ENCODE measurements around the gene GLMP.

The GLMP gene

DNA sequence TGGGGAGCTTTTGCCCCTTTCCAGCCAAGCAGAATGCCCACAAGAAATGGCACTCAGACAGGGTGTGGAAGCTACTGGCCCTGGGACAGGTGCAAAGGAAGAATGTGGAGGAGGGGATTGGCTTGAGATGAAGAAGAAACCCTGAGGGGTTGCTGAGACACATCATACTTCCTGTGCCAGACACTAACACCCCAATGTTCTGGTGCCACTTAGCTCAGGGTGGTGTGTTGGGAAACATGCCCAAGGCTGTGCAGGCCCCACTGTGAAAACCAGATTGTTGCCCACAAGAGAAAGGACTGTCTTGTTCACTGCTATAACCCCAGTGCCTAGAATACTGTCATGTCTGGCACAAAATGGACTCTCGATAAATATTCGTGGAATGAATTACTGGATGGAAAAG, 37.8 kb downstream of the GLMP start:
- H3K9me3 ChIP-seq (ENCODE audit: control insufficient read depth, low read length) = no peaks in the 10 kb centered on the region
- H3K27me3 ChIP-seq (replicated peaks; ENCODE audit: control insufficient read depth, insufficient read depth, low read length, poor library complexity, severe bottlenecking) = no peaks in the 10 kb centered on the region
- DNase-seq = no peak
- no peak overlapping the region for H3K27ac ChIP-seq (ENCODE audit: insufficient read depth, low read length, poor library complexity, severe bottlenecking)
- peaks cover 75% of the 10 kb centered on the region for H3K36me3 ChIP-seq (ENCODE audit: control insufficient read depth, insufficient read depth, low read length)
- no peaks in the 10 kb centered on the region for H3K4me1 ChIP-seq (ENCODE audit: control insufficient read depth, insufficient read depth, low read length, poor library complexity, severe bottlenecking)
- H3K4me3 ChIP-seq (ENCODE audit: insufficient read depth, low read depth, low read length, poor library complexity, severe bottlenecking) = no peak overlapping the region

DNA sequence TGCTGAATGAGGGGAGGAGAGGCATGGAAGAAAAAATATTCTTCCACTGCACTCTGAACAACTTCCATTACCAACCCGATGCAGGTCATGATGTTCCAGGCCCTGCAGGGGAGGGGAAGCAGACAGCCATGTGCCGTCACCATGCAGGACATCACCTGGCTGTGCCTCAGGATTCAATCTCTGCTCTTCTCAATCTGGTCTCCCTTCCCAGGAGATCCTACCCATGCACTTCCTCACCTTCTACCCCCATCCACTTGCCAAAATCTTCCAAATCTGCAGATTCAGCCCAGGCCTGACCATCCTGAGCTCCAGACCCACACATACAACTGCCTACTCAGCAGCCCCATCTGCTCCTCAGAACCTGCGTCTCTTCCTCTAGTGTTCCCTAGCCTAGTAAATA, 41.8 kb downstream of the GLMP start:
- Histone ChIP-seq H3K36me3 (ENCODE audit: control insufficient read depth, insufficient read depth, low read length) (peaks cover 71% of the 10 kb centered on the region), H3K4me3 (ENCODE audit: insufficient read depth, low read depth, low read length, poor library complexity, severe bottlenecking) (no peak overlapping the region), H3K27ac (ENCODE audit: insufficient read depth, low read length, poor library complexity, severe bottlenecking) (no peak overlapping the region), H3K4me1 (ENCODE audit: control insufficient read depth, insufficient read depth, low read length, poor library complexity, severe bottlenecking) (peaks cover 8% of the 10 kb centered on the region), H3K9me3 (ENCODE audit: control insufficient read depth, low read length) (no peaks in the 10 kb centered on the region), H3K27me3 (replicated peaks; ENCODE audit: control insufficient read depth, insufficient read depth, low read length, poor library complexity, severe bottlenecking) (no peaks in the 10 kb centered on the region)
- no peak for DNase-seq

DNA sequence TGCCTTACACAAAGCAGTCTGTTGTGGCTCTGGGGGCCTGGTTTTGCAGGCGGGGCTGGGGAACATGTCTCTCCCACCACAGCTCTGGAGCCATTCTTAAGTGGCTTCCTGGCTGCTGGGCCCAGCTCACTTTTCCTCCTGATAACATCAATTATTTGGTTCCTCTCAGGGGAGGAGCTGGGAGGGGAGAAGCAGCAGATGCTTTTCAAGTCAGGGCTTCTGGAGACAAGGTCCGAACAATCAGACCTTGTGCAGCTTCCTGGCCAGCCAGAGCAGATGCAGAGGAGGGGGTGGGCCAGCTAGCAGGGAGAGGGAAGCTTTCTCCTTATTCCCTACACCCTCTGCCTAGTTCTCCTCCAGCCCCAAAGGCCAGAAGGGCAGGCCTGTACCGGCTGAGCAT, 44.0 kb downstream of the GLMP start:
- Histone ChIP-seq H3K36me3 (ENCODE audit: control insufficient read depth, insufficient read depth, low read length) (peaks cover 55% of the 10 kb centered on the region), H3K9me3 (ENCODE audit: control insufficient read depth, low read length) (no peaks in the 10 kb centered on the region), H3K27me3 (replicated peaks; ENCODE audit: control insufficient read depth, insufficient read depth, low read length, poor library complexity, severe bottlenecking) (no peaks in the 10 kb centered on the region), H3K27ac (ENCODE audit: insufficient read depth, low read length, poor library complexity, severe bottlenecking) (peak overlapping the region; percentile 46), H3K4me3 (ENCODE audit: insufficient read depth, low read depth, low read length, poor library complexity, severe bottlenecking) (no peak overlapping the region), H3K4me1 (ENCODE audit: control insufficient read depth, insufficient read depth, low read length, poor library complexity, severe bottlenecking) (peaks cover 8% of the 10 kb centered on the region)
- no peak for DNase-seq

DNA sequence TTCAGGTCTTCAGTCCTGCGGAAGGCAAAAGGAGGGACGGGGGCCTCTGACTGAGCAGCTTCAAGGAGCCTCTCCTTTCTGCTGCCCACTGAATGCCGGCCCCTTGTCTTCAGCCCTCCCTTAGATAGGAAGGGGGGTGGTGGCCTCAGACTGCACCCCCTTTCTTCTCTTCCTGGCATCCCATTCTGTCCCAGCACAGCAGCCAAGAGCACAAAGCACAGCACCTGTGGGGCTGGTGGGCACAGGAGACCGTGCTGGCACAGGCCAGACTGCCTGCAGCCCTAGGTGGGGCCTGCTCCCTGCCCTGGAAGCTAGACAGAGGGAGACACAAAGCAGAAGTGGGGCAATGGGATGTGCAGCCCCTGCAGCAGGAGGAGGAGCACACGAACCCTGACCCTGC, 45.9 kb downstream of the GLMP start:
- DNase-seq = no peak
- Histone ChIP-seq H3K9me3 (ENCODE audit: control insufficient read depth, low read length) (no peaks in the 10 kb centered on the region), H3K4me3 (ENCODE audit: insufficient read depth, low read depth, low read length, poor library complexity, severe bottlenecking) (no peak overlapping the region), H3K27ac (ENCODE audit: insufficient read depth, low read length, poor library complexity, severe bottlenecking) (no peak overlapping the region), H3K27me3 (replicated peaks; ENCODE audit: control insufficient read depth, insufficient read depth, low read length, poor library complexity, severe bottlenecking) (no peaks in the 10 kb centered on the region), H3K36me3 (ENCODE audit: control insufficient read depth, insufficient read depth, low read length) (peaks cover 45% of the 10 kb centered on the region), H3K4me1 (ENCODE audit: control insufficient read depth, insufficient read depth, low read length, poor library complexity, severe bottlenecking) (peaks cover 14% of the 10 kb centered on the region)

DNA sequence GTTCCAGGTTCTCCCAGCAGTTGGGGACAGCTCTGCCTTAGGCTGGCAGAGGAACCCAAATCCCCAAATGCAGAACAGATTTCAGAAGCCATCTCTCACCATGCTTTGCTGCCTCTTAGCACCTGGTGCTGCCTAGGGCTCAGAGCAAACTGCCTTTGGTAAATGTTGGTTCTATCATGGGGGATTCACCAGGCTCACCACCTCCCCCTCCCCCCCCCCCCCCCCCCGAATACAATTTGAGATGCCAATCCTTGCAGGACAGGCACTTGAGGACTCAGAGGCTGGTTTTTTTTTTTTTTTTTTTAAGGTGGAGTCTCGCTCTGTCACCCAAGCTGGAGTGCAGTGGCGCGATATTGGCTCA, 47.2 kb downstream of the GLMP start:
- no peak overlapping the region for H3K4me3 ChIP-seq (ENCODE audit: insufficient read depth, low read depth, low read length, poor library complexity, severe bottlenecking)
- peaks cover 32% of the 10 kb centered on the region for H3K36me3 ChIP-seq (ENCODE audit: control insufficient read depth, insufficient read depth, low read length)
- no peaks in the 10 kb centered on the region for H3K27me3 ChIP-seq (replicated peaks; ENCODE audit: control insufficient read depth, insufficient read depth, low read length, poor library complexity, severe bottlenecking)
- DNase-seq = no peak
- peaks cover 14% of the 10 kb centered on the region for H3K4me1 ChIP-seq (ENCODE audit: control insufficient read depth, insufficient read depth, low read length, poor library complexity, severe bottlenecking)
- no peak overlapping the region for H3K27ac ChIP-seq (ENCODE audit: insufficient read depth, low read length, poor library complexity, severe bottlenecking)
- no peaks in the 10 kb centered on the region for H3K9me3 ChIP-seq (ENCODE audit: control insufficient read depth, low read length)

DNA sequence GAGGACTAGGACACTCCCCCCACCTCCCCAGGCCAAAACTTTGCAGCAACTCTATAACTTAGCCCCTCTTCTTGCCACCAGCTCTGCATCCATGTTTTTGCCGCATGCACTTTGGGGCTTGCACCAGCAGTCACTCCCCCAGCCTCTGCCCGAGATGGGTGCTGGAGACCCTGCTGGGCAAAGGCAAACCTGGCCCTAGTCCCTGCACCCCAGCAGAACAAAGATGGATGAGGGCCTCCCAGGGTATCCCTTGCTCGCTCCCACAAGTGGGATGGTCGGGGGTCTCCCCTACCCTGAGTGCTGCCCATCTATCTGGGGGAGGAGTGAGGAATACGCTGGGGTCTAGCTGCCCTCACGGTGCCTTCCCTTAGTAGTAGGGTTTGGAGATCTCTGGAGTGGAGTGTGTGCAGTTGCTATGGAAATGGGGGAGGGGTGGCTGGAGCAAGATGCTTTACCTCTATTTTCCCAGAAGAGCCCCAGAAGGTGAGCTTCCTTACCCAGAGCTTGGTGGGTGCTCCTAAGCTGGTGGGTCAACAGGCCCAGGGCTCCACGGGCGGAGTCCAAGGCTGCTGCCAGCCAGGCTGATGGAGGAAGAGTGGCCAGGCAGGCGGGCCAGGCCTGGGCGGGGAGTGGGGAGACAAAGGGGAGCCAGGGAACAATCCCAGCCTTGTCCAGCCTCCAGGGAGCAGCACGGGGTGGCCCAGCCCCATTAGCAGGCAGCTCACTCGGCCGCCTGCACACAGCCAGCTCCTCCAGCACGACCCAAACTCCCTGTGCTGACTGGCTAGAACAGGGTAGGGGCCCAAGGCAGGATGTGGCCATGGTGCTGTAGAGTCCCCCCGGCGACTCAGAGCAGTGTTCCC, 47.8 kb downstream of the GLMP start, which contains the start of gene PAQR6:
TSS of gene PAQR6 (minus strand) at position 597 of the 863 bp plus-strand sequence. CDS start 1,325 bp downstream, outside the sequence.
- Histone ChIP-seq H3K27me3 (replicated peaks; ENCODE audit: control insufficient read depth, insufficient read depth, low read length, poor library complexity, severe bottlenecking) (no peaks in the 10 kb centered on the region), H3K36me3 (ENCODE audit: control insufficient read depth, insufficient read depth, low read length) (peaks cover 26% of the 10 kb centered on the region), H3K27ac (ENCODE audit: insufficient read depth, low read length, poor library complexity, severe bottlenecking) (no peak within 1 kb of the TSS), H3K4me3 (ENCODE audit: insufficient read depth, low read depth, low read length, poor library complexity, severe bottlenecking) (no peak within 1 kb of the TSS), H3K9me3 (ENCODE audit: control insufficient read depth, low read length) (no peaks in the 10 kb centered on the region), H3K4me1 (ENCODE audit: control insufficient read depth, insufficient read depth, low read length, poor library complexity, severe bottlenecking) (peaks cover 14% of the 10 kb centered on the region)
- no peak for DNase-seq

DNA sequence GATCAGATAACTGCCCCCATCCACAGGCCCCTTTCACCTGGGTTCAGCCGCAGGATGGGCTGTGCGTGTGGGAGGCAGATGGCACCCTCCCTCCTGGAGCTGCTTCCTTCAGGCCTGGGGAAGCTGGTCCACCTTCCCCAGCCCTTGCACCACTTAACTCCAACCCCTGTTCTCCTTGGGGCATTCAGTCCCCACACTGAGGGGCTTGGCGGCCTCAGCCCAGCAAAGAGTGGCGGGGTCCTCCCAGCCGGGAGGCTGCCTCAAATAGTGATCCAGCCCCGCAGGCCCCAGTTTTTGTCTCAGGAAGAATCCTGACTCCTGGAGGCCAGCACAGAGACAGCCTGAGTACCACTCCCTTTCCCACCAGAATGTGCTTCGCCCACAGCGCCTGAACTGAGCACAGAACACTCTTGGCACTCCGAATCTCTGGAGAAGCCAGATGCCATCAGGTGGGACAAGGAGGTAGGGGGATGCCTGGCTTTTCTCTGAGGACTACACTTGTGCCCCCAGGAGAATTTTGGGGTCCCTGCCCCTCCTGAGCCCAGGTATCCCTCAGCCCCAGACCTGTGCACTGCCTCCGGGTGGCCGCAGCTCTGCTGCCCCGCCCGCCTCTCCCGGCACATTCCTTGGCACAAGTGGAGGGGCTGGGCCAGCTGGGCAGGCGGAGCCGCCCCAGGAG, 48.6 kb downstream of the GLMP start:
- H3K27me3 ChIP-seq (replicated peaks; ENCODE audit: control insufficient read depth, insufficient read depth, low read length, poor library complexity, severe bottlenecking) = no peaks in the 10 kb centered on the region
- no peak overlapping the region for H3K27ac ChIP-seq (ENCODE audit: insufficient read depth, low read length, poor library complexity, severe bottlenecking)
- peaks cover 19% of the 10 kb centered on the region for H3K36me3 ChIP-seq (ENCODE audit: control insufficient read depth, insufficient read depth, low read length)
- no peak for DNase-seq
- no peaks in the 10 kb centered on the region for H3K9me3 ChIP-seq (ENCODE audit: control insufficient read depth, low read length)
- H3K4me3 ChIP-seq (ENCODE audit: insufficient read depth, low read depth, low read length, poor library complexity, severe bottlenecking) = no peak overlapping the region
- H3K4me1 ChIP-seq (ENCODE audit: control insufficient read depth, insufficient read depth, low read length, poor library complexity, severe bottlenecking) = peaks cover 9% of the 10 kb centered on the region

DNA sequence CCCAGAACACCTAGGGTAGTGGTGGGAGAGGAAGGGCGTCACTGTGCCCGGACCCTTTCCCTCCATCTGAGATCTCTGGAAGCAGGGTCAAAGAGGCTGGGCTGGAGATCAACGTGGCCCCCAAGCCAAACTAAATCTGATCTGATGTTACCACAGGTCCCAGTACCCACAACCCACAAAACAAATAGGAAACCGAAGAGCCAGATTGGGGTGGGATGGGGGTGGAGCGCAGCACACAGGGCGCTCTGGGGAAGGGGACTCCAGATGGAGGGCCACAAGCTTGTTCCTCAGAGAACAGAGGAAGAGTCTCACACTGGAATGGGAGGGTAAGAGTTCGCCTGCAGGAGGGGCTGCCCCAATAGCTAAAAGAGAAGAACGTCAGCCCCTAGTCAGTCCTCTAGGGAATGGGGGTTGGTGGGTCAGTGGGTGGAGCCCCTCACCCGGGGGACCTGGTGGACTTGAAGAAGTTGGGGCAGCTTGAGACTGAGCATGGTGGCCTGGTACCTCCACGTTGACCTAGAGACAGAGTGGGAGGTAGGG, 49.2 kb downstream of the GLMP start:
- no peak for DNase-seq
- Histone ChIP-seq H3K27ac (ENCODE audit: insufficient read depth, low read length, poor library complexity, severe bottlenecking) (no peak overlapping the region), H3K4me1 (ENCODE audit: control insufficient read depth, insufficient read depth, low read length, poor library complexity, severe bottlenecking) (peaks cover 6% of the 10 kb centered on the region), H3K36me3 (ENCODE audit: control insufficient read depth, insufficient read depth, low read length) (peaks cover 13% of the 10 kb centered on the region), H3K4me3 (ENCODE audit: insufficient read depth, low read depth, low read length, poor library complexity, severe bottlenecking) (no peak overlapping the region), H3K9me3 (ENCODE audit: control insufficient read depth, low read length) (no peaks in the 10 kb centered on the region), H3K27me3 (replicated peaks; ENCODE audit: control insufficient read depth, insufficient read depth, low read length, poor library complexity, severe bottlenecking) (no peaks in the 10 kb centered on the region)

DNA sequence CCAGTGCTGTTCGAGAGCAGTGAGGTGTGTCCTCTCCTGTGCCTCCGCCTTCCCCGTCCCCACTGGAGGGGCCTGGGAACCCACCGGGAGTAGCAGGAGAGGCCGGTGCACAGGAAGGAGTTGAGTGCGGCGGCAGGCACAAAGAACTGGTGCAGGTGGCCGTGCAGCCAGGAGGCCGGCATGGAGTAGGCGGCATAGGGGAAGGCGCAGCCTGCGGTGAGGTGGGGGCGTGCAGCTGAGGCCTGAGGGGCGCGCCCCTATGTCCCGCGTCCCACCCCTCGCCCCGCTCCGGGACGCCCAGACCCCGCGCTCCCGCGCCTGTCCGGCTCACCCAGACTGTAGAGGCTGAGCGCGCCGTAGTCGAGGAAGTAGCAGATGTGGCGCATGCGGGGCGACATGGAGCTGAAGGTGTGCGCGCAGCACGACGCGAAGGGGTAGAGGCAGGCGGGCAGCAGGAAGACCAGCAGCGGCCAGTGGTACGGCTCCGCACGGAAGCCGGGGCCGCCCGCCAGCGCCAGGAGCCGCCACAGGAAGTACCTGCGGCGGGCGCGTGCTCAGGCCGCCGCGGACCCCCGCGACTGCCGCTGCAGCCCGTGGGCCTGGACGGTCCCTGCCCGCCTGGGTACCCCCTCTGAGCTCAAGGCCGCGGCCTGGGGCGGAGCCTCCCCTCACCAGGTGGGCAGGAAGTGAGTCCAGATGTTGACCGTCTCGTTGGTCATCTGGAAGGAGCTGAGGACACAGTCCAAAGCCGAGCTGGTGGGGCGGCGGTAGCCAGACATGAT, 49.8 kb downstream of the GLMP start:
- no peaks in the 10 kb centered on the region for H3K27me3 ChIP-seq (replicated peaks; ENCODE audit: control insufficient read depth, insufficient read depth, low read length, poor library complexity, severe bottlenecking)
- H3K9me3 ChIP-seq (ENCODE audit: control insufficient read depth, low read length) = no peaks in the 10 kb centered on the region
- H3K4me3 ChIP-seq (ENCODE audit: insufficient read depth, low read depth, low read length, poor library complexity, severe bottlenecking) = peak overlapping the region; percentile 59
- H3K36me3 ChIP-seq (ENCODE audit: control insufficient read depth, insufficient read depth, low read length) = peaks cover 9% of the 10 kb centered on the region
- peak overlapping the region; percentile 0 for H3K27ac ChIP-seq (ENCODE audit: insufficient read depth, low read length, poor library complexity, severe bottlenecking)
- peaks cover 6% of the 10 kb centered on the region for H3K4me1 ChIP-seq (ENCODE audit: control insufficient read depth, insufficient read depth, low read length, poor library complexity, severe bottlenecking)
- no peak for DNase-seq
